Stimulated activated naive CD4-positive, alpha-beta T cell treated with Interleukin-2 at 50 U/mL for 16 hours (primary cell): ENCODE data around the gene NANP.

Source experiments
- DNase-seq: peaks from one replicate; lab custom pipeline; 2025; lab: John Stamatoyannopoulos, UW

NANP gene

GRCh38 chr20:25571240-25571639 lies 52.6 kb downstream of the NANP start:
- DNase-seq, result no peak

DNA sequence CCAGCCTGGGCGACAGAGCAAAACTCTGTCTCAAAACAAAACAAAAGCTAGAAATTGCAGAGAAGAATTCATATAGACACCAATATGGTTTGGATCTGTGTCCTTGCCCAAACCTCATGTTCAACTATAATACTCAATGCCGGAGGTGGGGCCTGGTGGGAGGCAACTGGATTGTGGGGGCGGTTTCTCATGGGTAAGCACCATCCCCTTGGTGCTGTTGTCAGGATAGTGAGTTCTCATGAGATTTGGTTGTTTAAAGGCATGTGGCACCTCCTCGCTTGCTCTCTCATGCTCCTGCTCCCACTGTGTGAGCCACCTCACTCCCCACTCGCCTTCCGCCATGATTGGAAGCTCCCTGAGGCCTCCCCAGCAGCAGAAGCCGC lies 53.7 kb downstream of the NANP start:
- no peak for DNase-seq

GRCh38 chr20:25567286-25567685 lies 56.5 kb downstream of the NANP start:
- DNase-seq, result no peak

GRCh38 chr20:25566821-25567220 lies 57.0 kb downstream of the NANP start:
- no peak for DNase-seq

DNA sequence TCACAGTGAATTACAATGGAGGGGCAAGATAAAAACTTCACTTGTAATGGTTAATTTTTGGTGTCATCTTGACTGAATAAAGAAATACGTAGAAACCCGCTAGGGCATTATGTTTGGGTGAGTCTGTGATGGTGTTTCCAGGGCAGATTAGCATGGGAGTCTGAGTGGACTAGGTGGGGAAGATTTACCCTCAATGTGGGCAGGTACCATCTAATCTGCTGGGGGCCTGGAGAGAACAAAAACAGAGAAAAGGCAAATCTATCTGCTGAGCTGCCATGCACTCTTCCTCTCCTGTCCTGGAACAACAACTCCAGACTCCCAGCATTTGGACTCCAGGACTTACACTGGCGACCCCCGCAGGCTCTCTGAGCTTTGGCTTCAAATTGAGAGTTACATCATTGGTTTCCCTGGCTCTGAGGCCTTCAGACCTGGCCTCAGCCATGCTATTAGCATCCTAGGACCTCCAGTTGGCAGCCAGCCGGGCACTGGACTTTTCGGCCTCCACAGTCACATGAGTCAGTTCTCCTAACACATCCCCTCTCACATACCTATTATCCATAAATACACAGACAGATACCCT lies 58.1 kb downstream of the NANP start:
- DNase-seq, result no peak

DNA sequence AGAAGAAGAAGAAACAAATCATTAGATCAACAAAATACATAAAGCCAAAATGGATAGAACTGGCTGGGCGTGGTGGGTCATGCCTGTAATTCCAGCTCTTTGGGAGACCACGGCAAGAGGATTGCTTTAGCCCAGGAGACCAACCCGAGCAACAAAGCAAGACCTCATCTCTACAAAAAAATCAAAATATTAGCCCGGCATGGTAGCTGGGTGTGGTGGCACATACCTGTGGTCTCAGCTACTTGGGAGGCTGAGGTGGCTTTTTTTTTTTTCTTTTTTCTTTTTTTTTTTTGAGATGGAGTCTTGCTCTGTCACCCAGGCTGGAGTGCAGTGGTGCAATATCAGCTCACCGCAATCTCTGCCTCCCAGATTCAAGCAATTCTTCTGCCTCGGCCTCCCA lies 59.9 kb downstream of the NANP start:
- DNase-seq, result no peak

- no peak for DNase-seq
These were observed 60.5 kb downstream of the NANP start for GRCh38 chr20:25563362-25563761.
